ENCODE data around the gene BTNL2. TPM values are rescaled to one million over a fixed set of nuclear protein-coding genes. Genes with fewer than 3 reads are reported as not detected.
A peak's percentile ranks its signal among the peaks of the same experiment; 100 is the strongest.
"Not testable (repeated sequence)": the region's sequence is repeated elsewhere in the genome, so short reads cannot be mapped to it uniquely, and the experiment has no call there.

The BTNL2 gene
- total RNA-seq, 1 donor from 2014 or later: 0.63 TPM

DNA sequence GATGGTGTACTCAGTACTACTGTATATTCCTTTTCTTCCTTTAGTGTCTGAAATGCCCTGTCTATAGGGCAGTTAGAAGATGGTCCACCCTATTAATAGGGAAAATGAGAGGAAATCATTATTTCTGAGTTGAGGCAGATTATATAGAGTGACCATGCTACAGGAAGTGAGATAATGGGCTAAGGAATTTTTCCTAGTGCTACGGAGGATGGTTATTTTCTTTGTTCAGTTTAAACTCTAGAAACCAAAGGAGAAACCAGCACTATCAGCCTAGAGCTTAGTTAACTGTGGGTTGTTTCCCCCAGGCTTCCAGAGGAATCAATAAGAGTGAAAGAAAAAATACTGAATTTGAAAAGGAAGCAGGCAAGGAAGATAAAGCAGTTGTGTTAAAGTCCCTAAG is 35.8 kb downstream of the BTNL2 start:
- TF ChIP-seq, protein P1, sequence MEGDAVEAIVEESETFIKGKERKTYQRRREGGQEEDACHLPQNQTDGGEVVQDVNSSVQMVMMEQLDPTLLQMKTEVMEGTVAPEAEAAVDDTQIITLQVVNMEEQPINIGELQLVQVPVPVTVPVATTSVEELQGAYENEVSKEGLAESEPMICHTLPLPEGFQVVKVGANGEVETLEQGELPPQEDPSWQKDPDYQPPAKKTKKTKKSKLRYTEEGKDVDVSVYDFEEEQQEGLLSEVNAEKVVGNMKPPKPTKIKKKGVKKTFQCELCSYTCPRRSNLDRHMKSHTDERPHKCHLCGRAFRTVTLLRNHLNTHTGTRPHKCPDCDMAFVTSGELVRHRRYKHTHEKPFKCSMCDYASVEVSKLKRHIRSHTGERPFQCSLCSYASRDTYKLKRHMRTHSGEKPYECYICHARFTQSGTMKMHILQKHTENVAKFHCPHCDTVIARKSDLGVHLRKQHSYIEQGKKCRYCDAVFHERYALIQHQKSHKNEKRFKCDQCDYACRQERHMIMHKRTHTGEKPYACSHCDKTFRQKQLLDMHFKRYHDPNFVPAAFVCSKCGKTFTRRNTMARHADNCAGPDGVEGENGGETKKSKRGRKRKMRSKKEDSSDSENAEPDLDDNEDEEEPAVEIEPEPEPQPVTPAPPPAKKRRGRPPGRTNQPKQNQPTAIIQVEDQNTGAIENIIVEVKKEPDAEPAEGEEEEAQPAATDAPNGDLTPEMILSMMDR (conservative IDR thresholded peaks at IDR 0.05; ENCODE audit: low read depth, low read length): no peak
- DNase-seq (ENCODE audit: low read depth): no peak
- H3K4me3 ChIP-seq (ENCODE audit: low read depth, low read length): no peak overlapping the region

DNA sequence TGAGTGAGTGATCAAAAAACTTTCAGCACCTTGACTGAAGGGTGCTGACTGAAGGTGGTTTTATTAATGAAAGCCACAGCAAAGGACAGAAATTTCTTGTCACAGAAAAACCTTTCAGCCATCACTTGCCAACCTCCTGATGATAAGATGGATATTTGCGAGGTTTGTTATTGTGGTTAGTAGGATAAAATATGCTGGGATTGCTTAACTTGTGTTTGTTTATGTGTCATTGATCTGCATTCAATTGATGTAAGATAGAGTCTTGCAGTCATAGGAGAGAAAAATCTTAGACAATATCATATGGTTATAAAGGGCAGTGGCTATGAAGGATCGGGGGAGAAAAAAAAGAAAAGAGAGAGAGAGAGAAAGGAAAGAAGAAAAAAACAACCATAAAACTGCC is 36.5 kb downstream of the BTNL2 start:
- TF ChIP-seq, protein P1 (conservative IDR thresholded peaks at IDR 0.05; ENCODE audit: low read depth, low read length): no peak
- no peak for DNase-seq (ENCODE audit: low read depth)
- no peak overlapping the region for H3K4me3 ChIP-seq (ENCODE audit: low read depth, low read length)

DNA sequence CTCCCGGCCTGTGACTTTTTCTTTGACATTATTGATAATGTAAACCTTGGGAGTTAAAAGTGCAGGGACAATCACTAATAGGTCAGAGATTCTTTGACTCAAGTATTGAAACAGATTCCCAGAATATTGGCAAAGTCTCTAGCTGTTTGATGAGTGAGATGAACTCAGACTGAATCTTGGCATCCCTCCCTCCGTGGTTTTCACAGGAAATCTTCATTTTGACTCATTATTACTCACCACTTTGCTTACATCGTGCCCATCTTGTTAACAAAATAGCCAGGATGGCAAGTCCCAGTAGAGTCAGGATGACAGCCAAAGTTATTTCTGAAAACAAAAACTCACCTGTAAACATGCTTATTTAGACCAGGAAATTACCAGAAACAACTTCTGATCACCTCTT is 37.3 kb downstream of the BTNL2 start:
- DNase-seq (ENCODE audit: low read depth): peak; percentile 81
- TF ChIP-seq, protein P1 (conservative IDR thresholded peaks at IDR 0.05; ENCODE audit: low read depth, low read length): no peak
- H3K4me3 ChIP-seq (ENCODE audit: low read depth, low read length): no peak overlapping the region

DNA sequence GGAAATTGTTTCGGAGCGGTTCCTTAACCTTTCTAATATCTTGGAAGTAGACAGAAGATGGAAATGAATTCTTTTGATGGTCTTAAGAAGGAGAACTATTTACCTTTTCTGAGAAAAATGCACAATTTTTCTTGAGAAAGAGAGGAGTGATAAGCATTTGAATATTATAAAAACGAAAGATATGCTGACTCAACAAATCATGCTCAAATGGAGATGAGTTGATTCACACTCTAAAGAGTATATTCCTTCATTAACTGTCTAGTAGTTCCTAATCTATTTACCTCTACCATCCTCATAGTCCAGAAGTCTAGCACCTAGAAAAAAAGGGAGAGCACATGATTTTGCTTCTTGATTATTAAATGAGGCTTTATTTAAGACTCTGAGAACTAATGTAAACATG is 39.3 kb downstream of the BTNL2 start:
- no peak for DNase-seq (ENCODE audit: low read depth)
- TF ChIP-seq, protein P1 (conservative IDR thresholded peaks at IDR 0.05; ENCODE audit: low read depth, low read length): no peak
- H3K4me3 ChIP-seq (ENCODE audit: low read depth, low read length): no peak overlapping the region

DNA sequence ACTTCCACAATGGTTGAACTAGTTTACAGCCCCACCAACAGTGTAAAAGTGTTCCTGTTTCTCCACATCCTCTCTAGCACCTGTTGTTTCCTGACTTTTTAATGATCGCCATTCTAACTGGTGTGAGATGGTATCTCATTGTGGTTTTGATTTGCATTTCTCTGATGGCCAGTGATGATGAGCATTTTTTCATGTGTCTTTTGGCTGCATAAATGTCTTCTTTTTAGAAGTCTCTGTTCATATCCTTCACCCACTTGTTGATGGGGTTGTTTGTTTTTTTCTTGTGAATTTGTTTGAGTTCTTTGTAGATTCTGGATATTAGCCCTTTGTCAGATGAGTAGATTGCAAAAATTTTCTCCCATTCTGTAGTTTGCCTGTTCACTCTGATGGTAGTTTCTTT is 47.8 kb downstream of the BTNL2 start:
- H3K4me3 ChIP-seq (ENCODE audit: low read depth, low read length); DNase-seq (ENCODE audit: low read depth): not testable (repeated sequence)

DNA sequence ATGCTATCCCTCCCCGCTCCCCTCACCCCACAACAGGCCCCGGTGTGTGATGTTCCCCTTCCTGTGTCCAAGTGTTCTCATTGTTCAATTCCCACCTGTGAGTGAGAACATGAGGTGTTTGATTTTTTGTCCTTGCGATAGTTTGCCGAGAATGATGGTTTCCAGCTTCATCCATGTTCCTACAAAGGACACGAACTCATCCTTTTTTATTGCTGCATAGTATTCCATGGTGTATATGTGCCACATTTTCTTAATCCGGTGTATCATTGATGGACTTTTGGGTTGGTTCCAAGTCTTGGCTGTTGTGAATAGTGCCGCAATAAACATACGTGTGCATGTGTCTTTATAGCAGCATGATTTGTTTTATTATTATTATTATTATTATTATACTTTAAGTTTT is 48.4 kb downstream of the BTNL2 start:
- not testable (repeated sequence) for DNase-seq (ENCODE audit: low read depth); H3K4me3 ChIP-seq (ENCODE audit: low read depth, low read length)

DNA sequence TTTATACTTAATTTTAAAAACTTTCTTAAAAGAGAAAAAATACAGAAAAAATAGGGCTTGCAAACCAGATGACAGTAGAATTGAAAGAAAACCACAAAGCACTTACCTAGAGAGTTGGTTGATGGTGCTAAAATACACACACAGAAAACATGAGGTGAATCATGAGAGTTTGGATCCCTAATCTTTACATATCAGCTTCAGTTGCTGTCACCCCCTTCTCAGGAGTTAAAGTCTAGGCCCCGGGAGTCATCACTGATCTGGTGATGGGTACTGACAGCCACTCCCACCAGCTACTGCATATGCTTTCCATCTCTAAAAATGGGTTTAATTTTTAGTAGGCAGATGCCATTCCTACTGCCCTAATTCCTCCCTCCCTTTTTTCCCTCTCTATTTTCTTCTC is 52.0 kb downstream of the BTNL2 start:
- TF ChIP-seq, protein P1 (conservative IDR thresholded peaks at IDR 0.05; ENCODE audit: low read depth, low read length): no peak
- no peak overlapping the region for H3K4me3 ChIP-seq (ENCODE audit: low read depth, low read length)
- no peak for DNase-seq (ENCODE audit: low read depth)

DNA sequence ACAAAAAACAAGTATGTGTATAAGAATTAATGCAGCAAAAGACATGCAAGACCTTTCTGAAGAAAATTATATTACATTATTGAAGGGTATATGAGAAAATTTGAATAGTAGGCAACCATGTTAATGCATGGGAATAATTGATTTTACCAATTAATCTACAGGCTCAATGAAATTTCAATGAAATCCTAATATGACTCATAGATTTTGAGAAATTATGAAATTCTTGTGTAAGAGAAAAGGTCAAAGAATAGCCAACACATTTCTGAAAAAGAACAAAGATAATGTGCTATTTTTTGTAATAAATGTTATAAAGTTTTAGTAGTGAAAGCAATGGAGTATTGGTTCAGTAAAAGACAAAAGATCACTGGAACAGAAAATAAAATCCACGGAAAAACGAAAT is 53.6 kb downstream of the BTNL2 start:
- no peak overlapping the region for H3K4me3 ChIP-seq (ENCODE audit: low read depth, low read length)
- DNase-seq (ENCODE audit: low read depth): no peak
- TF ChIP-seq, protein P1 (conservative IDR thresholded peaks at IDR 0.05; ENCODE audit: low read depth, low read length): no peak

Other genes starting within 250 kb of the BTNL2 start
- 3.1 and 6.5 TPM in 2 replicates for gene EGFL8, start 242.6 kb downstream of the BTNL2 start, total RNA-seq
- gene AGPAT1, start 231.1 kb downstream of the BTNL2 start, total RNA-seq: 57.1 and 72.2 TPM in 2 replicates
- 66.6 and 79.9 TPM in 2 replicates for gene RNF5, start 228.8 kb downstream of the BTNL2 start, total RNA-seq
- gene AGER, start 222.9 kb downstream of the BTNL2 start, total RNA-seq: 0.80 and 1.4 TPM in 2 replicates
- 38.3 and 44.5 TPM in 2 replicates for gene PBX2, start 217.0 kb downstream of the BTNL2 start, total RNA-seq
- gene GPSM3, start 214.5 kb downstream of the BTNL2 start, total RNA-seq: 15.7 and 17.8 TPM in 2 replicates
- 2.0 and 3.3 TPM in 2 replicates for gene NOTCH4, start 183.1 kb downstream of the BTNL2 start, total RNA-seq
- gene TSBP1, start 35.3 kb downstream of the BTNL2 start, total RNA-seq: not detected in 2 replicates
- not detected in 2 replicates for gene HLA-DRA, start 32.7 kb upstream of the BTNL2 start, total RNA-seq
- not detected in 2 replicates for gene HLA-DRB5, start 123.1 kb upstream of the BTNL2 start, total RNA-seq
- gene HLA-DRB1, start 182.7 kb upstream of the BTNL2 start, total RNA-seq: not detected in 2 replicates
- gene HLA-DQA1, start 230.2 kb upstream of the BTNL2 start, total RNA-seq: not detected in 2 replicates